ENCODE results near the gene TMPO.

- TF ChIP-seq ZNF792 (tag by site-specific recombination; IDR thresholded peaks at IDR 0.05) (no peak), CTCF (tag by site-specific recombination; IDR thresholded peaks at IDR 0.05) (no peak), ZBTB7A (tag by site-specific recombination; IDR thresholded peaks at IDR 0.05; ENCODE audit: low read depth) (no peak), TCF7L2 (IDR thresholded peaks at IDR 0.05; ENCODE audit: borderline replicate concordance, low read depth, low read length) (no peak), TRIM28 (IDR thresholded peaks at IDR 0.05; ENCODE audit: borderline replicate concordance, low read length) (no peak), ZNF37A (tag by site-specific recombination; IDR thresholded peaks at IDR 0.05) (no peak), REPIN1 (tag by site-specific recombination; IDR thresholded peaks at IDR 0.05; ENCODE audit: low read depth) (no peak), ZNF362 (tag by site-specific recombination; IDR thresholded peaks at IDR 0.05) (no peak), EGR2 (tag by site-specific recombination; IDR thresholded peaks at IDR 0.05; ENCODE audit: low read depth) (no peak), ZBTB26 (tag by site-specific recombination; optimal IDR thresholded peaks at IDR 0.05) (no peak)
Observed at GRCh38 chr12:98580695-98581094, 65.3 kb downstream of the TMPO start.
